Duodenal mucosa (tissue), 2 donors: ENCODE results near the gene SH2D2A.
A peak's percentile ranks its signal among the peaks of the same experiment; 100 is the strongest.
"Not testable (repeated sequence)": the region's sequence is repeated elsewhere in the genome, so short reads cannot be mapped to it uniquely, and the experiment has no call there.

Experiments used
- H3K27ac ChIP-seq: one replicate; pipeline ENCODE4 v1.7.0; 2013; ENCODE audit warnings: low read depth, low read length
- H3K27me3 ChIP-seq, 2 donors: one replicate each; pipeline ENCODE4 v1.7.0; 2013; ENCODE audit warnings: low read length in 2 of 2, control low read depth in 1 of 2; ENCODE audit not compliant: insufficient read depth in 2 of 2, control insufficient read depth in 1 of 2
- H3K36me3 ChIP-seq, 2 donors: one replicate each; pipeline ENCODE4 v1.7.0; 2013; ENCODE audit warnings: low read length in 2 of 2, control low read depth in 1 of 2; ENCODE audit not compliant: insufficient read depth in 2 of 2, control insufficient read depth in 1 of 2
- H3K4me1 ChIP-seq, 2 donors: one replicate each; pipeline ENCODE4 v1.7.0; 2013; ENCODE audit warnings: low read length in 2 of 2, control low read depth in 1 of 2; ENCODE audit not compliant: insufficient read depth in 2 of 2, control insufficient read depth in 1 of 2
- H3K4me3 ChIP-seq, 2 donors: one replicate each; pipeline ENCODE4 v1.7.0; 2013; ENCODE audit warnings: low read length in 2 of 2, low read depth in 1 of 2
- H3K9ac ChIP-seq, 2 donors: one replicate each; pipeline ENCODE4 v1.7.0; 2013; ENCODE audit warnings: low read length in 2 of 2, low read depth in 1 of 2
- H3K9me3 ChIP-seq, 2 donors: one replicate each; pipeline ENCODE4 v1.7.0; 2013; ENCODE audit warnings: low read length in 2 of 2, control low read depth in 1 of 2; ENCODE audit not compliant: control insufficient read depth in 1 of 2

The SH2D2A gene

DNA sequence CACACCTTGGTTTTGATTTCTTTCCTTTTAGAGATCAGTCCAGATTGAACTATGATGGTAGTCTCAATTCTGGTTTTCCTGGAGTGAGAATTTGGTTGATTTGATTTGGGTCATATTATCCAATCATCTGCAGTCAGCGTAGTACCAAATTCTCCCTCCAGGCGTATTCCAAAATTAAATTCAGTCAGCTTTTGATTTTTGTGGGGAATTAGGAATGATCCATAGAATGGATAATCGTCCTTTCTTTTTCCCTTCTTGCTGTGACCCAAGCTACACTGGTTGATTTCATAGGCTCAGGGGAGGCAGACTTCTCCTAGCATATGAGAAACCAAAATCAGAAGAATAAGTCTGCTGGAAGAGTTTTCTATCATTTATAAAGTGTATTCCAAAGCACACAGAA lies 44.4 kb downstream of the SH2D2A start:
- no peaks in the 10 kb centered on the region for H3K27me3 ChIP-seq
- H3K36me3 ChIP-seq: peaks cover 0 to 12% of the 10 kb centered on the region in 2 donors
- no peak overlapping the region for H3K9ac ChIP-seq
- no peak overlapping the region for H3K27ac ChIP-seq
- no peaks in the 10 kb centered on the region for H3K9me3 ChIP-seq
- H3K4me3 ChIP-seq: no peak overlapping the region
- peaks cover 33 to 38% of the 10 kb centered on the region in 2 donors for H3K4me1 ChIP-seq

DNA sequence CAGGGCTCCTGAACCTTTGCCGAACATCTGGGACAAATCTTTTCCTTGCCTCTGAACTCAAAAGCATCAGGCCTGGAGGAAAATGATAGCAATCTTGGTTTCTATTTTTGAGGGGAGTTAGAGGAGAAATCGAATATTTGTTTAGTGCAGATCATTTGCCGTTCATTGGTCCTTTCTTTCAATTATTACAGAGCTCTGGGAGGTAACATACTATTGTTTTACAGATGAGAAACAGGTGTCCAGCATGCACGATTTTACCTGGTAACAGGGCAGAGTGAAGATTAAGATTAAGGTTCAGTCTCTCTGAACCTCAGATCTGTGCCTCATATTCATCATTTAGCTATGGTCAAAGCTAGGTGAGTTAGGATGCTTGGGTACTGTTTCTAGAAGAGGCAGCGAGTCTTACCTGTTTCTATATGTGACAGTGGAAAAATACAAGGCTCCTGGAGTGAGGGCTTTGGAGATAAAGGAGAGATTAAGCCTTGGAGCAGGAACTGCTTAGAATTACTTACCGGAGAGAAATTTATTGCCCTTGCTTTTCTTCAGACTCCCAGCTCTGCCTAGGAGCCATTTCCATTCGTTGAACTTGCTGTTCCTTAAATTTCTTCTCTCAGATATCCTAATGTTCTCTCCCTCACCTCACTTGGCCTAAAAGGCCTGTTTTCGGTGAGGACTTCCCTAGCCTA lies 47.9 kb downstream of the SH2D2A start:
- H3K4me3 ChIP-seq: peak overlapping the region; percentile 90 to 95
- no peaks in the 10 kb centered on the region for H3K27me3 ChIP-seq
- no peak overlapping the region for H3K27ac ChIP-seq
- peak overlapping the region; percentile 91 to 95 for H3K9ac ChIP-seq
- H3K4me1 ChIP-seq: peaks cover 43 to 47% of the 10 kb centered on the region in 2 donors
- H3K9me3 ChIP-seq: no peaks in the 10 kb centered on the region
- peaks cover 0 to 6% of the 10 kb centered on the region in 2 donors for H3K36me3 ChIP-seq

DNA sequence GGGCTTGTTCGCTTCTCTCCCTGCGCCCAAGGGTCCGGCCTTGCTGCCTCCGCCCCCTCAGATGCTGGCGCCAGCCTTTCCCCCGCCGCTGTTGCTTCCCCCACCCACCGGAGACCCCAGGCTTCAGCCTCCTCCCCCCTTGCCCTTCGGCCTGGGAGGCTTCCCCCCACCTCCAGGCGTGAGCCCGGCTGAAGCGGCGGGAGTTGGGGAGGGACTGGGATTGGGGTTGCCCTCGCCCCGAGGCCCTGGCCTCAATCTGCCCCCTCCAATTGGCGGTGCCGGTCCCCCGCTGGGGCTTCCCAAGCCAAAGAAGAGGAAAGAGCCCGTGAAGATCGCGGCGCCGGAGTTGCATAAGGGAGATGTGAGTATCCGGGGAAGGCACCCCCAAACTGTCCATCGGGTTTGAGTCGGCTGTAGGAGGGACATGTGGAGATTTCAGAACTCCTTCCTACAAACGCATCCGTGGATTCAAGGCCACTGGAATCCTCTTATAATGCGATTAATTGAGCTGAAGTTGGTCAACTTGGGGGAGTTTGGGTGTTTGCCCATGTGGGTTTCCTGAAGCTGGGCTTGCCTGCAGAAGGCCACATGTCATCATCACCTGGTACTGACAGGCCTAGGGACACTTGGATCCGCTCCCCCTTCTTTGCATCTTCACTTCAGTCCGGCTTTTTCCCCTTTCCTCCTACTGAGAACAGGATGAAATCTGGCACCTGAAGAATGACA lies 48.6 kb downstream of the SH2D2A start:
- no peaks in the 10 kb centered on the region for H3K36me3 ChIP-seq
- peak overlapping the region; percentile 90 to 95 for H3K4me3 ChIP-seq
- peak overlapping the region; percentile 87 for H3K27ac ChIP-seq
- H3K9ac ChIP-seq: peak overlapping the region; percentile 91 to 95
- H3K27me3 ChIP-seq: no peaks in the 10 kb centered on the region
- H3K9me3 ChIP-seq: no peaks in the 10 kb centered on the region
- H3K4me1 ChIP-seq: peaks cover 38 to 47% of the 10 kb centered on the region in 2 donors

DNA sequence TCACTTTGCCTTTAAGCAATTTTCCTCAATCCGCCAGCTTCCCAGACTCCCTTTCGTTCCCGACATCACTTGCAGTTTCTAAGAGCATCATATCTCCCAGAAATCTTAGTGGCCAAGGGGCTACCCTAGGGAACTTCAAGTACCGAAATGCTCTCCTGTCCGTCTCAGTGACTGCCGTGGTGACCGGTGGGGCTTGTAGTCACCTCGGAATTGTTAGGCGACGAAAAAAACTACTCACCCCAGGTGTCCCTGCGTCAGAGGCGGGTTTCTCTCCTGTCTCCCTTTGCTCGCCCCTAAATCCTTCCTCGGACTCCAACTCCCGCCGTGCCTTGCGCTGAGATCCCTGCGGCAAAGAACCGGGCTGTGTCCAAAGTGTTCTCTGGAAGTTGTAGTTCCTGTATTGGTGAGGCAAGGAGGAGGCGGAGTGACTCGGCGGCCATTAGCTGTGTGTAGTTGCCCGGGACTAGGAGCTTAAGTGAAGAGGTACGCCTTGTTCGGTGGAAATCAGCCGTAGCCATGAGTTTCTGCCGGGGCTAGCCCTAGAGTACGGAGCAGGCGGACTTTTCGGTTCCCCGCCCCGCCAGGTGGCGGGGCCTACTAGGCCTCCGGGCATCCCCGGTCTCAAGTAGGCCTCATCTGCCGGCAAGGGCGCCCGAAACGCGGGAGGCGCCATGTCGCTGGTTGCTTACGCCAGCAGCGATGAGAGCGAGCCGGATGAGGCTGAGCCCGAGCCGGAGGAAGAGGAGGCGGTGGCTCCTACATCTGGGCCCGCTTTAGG lies 49.4 kb downstream of the SH2D2A start, which contains the start of gene PRCC:
Gene PRCC, plus strand, starts transcription at position 435 of the 778 bp plus-strand sequence. Its CDS starts 237 bp downstream, at position 672.
- Histone ChIP-seq H3K9ac (peak within 1 kb of the TSS; percentile 91 to 95), H3K4me1 (peaks cover 31 to 40% of the 10 kb centered on the region in 2 donors)

DNA sequence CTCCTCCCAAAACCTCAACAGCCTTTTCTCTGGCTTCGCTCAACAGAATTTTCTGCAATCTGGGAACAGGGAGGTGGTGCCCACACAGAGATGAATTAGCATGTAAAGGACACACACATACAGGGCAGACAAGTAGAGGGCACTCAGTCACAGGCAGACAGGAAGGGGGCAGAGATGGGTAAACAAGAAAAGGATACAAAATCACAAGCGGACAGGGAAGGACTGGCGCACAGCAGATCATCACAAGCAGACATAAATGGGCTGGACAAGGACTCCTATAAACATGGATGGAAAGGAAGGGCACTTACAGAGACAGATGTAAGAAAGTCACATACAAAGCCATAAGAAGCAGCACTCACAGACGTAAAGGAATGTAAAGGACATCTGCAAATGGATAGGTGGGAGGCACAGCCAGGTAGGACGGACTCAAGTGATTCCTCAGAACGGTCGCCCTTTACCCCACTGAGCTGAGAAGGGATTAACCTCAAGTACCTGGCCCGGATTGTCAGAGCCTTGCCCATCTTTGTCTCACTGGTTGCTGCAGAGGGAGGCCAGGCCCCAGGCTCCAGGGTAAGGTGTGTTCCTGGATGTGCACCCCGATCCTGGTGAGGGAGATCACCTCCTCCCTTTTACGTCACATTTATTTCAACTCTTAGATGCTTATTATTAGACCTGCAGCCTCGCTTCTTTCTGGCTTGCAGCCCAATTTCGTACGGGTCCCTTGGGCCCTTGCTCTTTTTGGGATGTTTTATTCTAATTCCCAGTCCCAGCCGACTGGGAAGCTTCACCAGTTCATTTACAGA lies 50.1 kb downstream of the SH2D2A start:
- H3K27ac ChIP-seq: no peak overlapping the region
- H3K9ac ChIP-seq: peak overlapping the region; percentile 74 to 84
- H3K27me3 ChIP-seq: no peaks in the 10 kb centered on the region
- H3K9me3 ChIP-seq: no peaks in the 10 kb centered on the region
- H3K36me3 ChIP-seq: no peaks in the 10 kb centered on the region
- peak overlapping the region; percentile 87 to 90 for H3K4me3 ChIP-seq
- peaks cover 31 to 37% of the 10 kb centered on the region in 2 donors for H3K4me1 ChIP-seq

More for the DNA sequence above, 49.4 kb downstream of the SH2D2A start, which contains the start of gene PRCC:
- H3K36me3 ChIP-seq: no peaks in the 10 kb centered on the region
- no peaks in the 10 kb centered on the region for H3K27me3 ChIP-seq
- peak within 1 kb of the TSS; percentile 90 to 95 for H3K4me3 ChIP-seq
- peak within 1 kb of the TSS; percentile 87 for H3K27ac ChIP-seq
- no peaks in the 10 kb centered on the region for H3K9me3 ChIP-seq

DNA sequence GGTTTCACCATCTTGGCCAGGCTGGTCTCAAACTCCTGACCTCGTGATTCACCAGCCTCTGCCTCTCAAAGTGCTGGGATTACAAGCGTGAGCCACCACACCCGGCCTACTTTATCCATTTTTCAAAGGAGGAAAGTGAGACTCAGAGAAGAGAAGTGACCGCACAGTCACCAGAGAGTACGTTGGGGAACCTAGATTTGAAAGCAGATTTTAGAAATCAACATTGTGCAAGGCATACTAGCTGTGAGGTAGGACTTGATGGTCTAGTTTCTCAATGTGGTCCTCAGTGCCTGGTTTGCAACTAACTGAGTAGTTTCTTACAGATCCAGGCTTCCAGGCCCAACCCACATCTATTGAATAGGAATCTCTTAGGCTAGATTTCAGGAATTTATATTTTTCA lies 51.0 kb downstream of the SH2D2A start:
- Histone ChIP-seq H3K9ac (peak overlapping the region; percentile 74 to 84), H3K4me1 (peaks cover 30% of the 10 kb centered on the region in 2 donors), H3K27me3 (no peaks in the 10 kb centered on the region), H3K9me3 (no peaks in the 10 kb centered on the region), H3K36me3 (no peaks in the 10 kb centered on the region), H3K27ac (no peak overlapping the region), H3K4me3 (peak overlapping the region; percentile 87 to 90)

DNA sequence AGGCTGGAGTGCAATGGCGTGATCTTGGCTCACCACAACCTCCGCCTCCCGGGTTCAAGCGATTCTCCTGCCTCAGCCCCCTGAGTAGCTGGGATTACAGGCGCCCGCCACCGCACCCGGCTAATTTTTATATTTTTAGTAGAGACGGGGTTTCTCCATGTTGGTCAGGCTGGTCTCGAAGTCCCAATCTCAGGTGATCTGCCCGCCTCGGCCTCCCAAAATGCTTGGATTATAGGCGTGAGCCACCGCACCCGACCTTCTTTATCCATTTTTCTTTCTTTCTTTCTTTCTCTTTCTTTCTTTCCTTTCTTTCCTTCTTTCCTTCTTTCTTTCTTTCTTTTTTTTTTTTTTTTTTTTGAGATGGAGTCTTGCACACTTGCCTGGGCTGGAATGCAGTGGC lies 51.5 kb downstream of the SH2D2A start:
- peaks cover 25 to 26% of the 10 kb centered on the region in 2 donors for H3K4me1 ChIP-seq
- not testable (repeated sequence) for H3K4me3 ChIP-seq, H3K27me3 ChIP-seq, H3K9me3 ChIP-seq, H3K27ac ChIP-seq, H3K9ac ChIP-seq, H3K36me3 ChIP-seq

DNA sequence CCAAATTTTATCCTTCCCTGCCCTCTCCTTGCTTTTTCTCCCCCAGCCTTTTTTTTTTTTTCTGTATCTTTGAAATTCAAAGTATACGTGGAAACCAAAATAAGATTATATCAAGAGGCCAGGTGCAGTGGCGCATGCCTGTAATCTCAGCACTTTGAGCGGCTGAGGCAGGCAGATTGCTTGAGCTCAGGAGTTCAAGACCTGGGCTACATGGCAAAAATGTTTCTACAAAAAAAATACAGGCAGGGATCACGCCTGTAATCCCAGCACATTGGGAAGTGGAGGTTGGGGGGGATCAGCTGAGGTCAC lies 55.9 kb downstream of the SH2D2A start:
- no peaks in the 10 kb centered on the region for H3K27me3 ChIP-seq
- H3K4me3 ChIP-seq: no peak overlapping the region
- no peak overlapping the region for H3K27ac ChIP-seq
- H3K9ac ChIP-seq: no peak overlapping the region
- peaks cover under 1 to 1% of the 10 kb centered on the region in 2 donors for H3K4me1 ChIP-seq
- no peaks in the 10 kb centered on the region for H3K36me3 ChIP-seq
- H3K9me3 ChIP-seq: no peaks in the 10 kb centered on the region

DNA sequence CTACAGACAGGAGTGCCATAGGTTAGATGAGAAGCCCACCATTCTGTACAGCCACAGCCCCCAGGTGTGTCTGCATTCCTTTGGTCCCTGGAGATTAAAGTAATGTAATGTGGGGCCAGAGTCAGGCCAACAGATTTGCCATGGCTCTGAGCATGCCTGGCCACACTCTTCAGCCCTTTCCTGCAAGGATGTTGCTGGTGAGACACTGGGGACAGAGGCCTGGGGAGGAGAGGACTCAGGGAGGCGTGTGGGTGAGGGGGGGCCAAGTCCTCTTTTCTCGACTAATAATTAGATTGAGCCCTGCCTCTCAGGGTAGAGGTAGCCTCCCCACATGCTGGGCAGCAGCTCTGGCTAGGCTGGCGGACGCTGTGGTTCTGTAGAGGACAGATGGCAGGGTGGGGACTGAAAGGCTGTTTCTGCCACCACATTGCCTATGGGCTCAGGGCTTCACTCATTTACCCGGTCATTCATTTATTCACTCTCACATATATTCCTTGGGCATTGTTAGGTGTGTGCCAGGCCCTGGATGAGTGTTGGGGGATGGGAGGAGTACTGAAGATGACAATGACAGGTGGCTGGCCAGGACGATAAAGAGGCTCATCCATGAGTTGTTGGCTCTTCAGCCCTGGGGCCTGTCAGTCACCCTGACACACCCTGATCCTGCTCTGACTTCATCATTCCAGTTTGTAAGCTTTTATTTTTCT lies 56.4 kb downstream of the SH2D2A start:
- no peaks in the 10 kb centered on the region for H3K27me3 ChIP-seq
- H3K9ac ChIP-seq: no peak overlapping the region
- no peak overlapping the region for H3K4me3 ChIP-seq
- H3K36me3 ChIP-seq: no peaks in the 10 kb centered on the region
- no peak overlapping the region for H3K27ac ChIP-seq
- no peaks in the 10 kb centered on the region for H3K9me3 ChIP-seq
- H3K4me1 ChIP-seq: no peaks in the 10 kb centered on the region
